ENCODE data around the gene EIF3D.
A peak's percentile ranks its signal among the peaks of the same experiment; 100 is the strongest.
"Not testable (repeated sequence)": the region's sequence is repeated elsewhere in the genome, so short reads cannot be mapped to it uniquely, and the experiment has no call there.

The EIF3D gene

DNA sequence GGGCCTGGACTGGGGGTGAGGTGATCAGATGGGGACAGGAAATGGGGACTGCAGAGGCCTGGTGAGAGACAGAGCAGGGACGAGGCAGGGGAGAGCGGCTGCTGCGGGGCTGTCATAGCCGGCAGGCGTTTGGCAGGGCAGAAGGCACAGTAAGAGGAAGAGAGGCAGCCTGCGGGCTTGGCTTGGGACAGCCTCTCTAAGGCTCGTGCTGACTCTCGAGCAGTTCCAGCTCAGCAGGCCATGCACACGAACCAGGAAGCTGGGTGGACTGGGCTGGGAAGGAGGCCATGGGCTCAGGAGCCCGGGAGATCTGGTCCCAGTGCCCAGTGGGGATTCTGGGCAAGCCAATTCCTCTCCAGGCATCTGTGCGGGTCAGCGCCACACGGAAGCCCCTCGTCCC lies 19.6 kb upstream of the EIF3D start:
- DNase-seq, result no peak

DNA sequence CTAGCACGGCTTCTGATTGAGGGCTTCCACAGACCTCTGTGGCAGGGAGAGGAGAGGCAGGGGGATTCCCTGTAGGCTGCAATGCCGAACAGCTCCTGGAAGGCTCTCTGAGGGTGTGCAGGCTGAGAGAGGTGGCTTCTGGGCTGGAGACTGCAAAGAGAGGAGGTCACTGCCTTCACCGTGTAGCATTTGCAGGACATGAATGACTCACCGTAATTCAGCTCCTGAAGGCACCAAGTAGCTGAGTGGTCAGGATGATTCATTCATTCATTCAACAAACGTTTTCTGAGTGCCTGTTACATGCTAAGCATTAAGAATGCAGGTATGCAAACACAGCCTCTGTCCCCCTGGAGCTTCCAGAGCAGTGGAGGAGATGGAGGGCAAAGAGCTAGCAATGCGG lies 18.0 kb upstream of the EIF3D start:
- DNase-seq, result no peak

DNA sequence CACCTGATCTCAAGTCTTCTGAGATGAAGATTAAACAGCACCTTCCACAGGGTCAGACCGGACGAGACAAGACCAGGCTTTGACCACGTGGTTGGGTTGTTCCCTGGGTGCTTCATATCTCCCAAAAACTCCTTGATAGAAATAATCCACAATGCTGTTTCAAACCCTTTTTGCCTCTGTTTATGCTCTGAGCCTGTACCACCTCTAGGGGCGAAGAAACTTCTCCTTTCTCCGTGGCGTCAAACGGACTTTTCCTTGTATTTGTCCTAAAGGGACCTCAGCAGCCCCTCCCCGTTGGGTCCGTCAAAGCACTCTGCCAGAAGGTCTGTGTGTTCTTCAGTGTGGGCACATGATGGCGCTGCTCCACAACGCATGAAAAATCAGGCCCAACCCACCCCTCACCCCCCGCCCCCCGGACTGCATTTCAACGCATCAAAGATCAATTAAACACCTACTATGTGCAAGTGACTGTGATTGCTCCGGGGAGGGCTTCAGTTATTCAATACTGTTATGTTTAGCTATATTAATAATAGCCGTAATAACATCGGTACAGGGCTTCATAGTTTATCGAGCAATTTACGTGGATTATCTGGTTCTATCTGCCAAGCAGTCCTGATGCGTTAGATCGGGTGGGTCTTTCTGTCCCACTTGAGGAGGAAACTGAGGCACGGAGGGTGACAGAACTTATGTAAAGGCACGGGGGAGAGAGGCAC lies 17.3 kb upstream of the EIF3D start:
- DNase-seq, result peak; percentile 16

DNA sequence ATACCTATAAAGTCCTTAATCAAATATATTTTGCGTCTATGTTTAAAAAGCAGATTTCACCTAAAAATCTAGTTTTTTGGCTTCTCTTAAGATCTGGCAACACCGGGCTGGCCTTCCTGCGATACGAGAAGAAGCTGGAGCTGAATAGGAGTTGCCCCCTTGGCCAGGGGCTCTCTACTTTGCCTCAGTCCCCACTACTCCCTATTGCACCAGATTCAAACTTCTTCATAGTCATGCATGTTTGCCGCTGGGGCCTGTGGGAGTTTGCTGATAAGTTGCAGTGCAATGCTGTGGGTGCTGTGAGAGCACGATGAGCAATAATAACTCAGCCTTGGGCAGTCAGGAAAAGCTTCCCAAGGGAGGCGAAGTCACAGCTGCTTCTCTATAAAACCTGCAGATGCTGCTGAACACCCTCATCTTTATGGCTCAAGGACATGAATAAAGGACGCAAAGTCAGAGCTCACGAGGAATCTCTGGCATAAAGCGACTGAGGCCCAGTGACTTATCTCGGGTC lies 15.2 kb upstream of the EIF3D start:
- DNase-seq, result no peak

DNA sequence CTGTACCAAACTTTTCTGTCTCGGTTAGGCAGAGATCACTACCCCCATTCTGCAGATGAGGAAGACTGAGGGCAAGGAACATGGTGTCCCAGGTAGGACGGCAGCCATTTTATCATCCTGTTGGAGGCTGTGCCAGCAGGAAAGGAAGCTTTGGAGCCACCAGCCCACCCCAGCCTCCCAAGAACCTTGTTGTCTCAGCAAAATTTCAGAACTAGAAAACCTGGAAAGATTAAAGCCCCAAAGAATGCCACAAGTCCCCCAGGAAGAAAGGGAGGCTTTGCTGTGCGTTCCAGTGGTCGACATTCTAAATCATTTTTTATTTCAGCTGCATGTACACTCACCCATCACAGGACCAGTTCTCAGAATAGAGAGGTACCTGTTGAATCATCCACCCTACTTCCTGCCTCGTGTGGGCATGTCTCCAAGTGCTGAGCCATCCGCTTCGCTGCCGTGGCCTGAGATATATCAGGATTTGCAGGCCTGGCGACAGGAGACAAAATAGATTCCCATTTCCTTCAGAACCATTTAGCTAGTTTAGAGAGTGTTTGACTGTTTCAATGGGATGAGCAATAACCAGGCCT lies 13.0 kb upstream of the EIF3D start:
- peak; percentile 47 for DNase-seq

DNA sequence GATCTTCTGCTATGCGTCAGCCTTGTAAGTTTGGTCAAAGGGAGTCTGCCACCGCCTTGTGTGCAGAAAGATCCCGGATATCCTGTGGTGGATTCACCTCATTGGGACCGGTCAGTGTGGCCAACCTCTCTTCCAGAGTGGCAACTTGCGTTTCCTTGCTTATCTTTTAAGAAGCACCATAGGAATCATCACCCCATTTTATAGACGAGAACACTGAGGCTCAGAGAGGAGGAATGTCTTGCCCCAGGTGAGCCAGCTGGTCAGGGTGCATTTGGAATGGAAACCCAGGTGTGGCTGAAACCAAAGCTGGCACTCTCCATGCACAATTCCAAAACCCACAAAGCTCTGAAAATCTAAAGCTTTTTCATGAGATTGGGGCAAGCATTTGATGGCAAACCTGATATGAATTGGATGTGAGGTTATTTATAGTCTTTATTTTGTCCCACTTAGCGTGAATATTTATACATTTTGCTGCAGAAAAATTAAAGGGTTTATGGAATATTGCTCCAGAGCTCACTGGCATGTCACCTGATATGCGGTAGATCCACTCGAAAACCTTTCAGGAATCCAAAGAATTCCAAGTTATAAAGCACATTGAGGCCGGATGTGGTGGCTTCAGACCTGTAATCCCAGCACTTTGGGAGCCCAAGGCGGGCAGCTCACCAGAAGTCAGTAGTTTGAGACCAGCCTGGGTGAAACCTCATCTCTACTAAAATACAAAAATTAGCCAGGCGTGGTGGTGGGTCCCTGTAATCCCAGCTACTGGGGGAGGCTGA lies 12.1 kb upstream of the EIF3D start:
- no peak for DNase-seq

DNA sequence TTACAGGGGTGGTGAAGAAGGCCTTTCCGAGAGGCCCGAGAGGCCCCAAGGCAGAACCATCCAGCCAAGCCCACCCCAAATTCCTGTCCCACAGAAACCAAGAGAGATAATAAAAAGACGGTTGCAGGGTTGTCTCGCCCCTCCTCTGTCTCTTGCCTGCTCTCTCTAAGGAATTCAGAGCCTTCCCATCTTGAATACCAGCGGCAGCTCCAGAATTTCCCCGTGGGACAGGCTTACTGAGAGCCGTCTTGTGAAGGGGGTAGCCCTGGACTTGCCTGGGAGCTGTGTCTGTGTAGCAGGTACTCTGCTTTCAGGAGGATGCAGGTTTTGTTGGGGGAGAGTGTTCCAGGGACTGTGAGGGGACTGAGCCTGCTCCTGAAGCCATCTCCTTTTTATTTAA lies 9.6 kb upstream of the EIF3D start:
- DNase-seq, result no peak

DNA sequence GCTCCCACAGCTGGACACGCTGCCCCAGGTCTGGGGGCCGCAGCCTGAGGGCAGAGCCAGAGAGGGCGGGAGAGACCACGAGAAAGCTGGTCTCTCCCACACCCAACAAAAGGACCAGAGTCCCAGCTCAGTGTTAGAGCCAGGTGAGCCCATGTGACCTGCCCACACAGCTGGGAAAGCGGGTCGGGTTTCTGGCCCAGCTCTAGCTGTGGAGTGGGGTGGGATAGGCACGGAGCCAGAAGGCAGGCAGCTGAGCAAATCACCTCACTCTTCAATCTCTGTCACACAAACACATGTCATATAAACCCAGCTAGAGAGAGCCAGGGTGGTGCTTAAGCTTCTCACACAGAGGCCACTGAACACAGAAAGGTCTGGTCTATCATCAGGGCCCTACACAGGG lies 7.8 kb upstream of the EIF3D start:
- DNase-seq, result no peak

DNA sequence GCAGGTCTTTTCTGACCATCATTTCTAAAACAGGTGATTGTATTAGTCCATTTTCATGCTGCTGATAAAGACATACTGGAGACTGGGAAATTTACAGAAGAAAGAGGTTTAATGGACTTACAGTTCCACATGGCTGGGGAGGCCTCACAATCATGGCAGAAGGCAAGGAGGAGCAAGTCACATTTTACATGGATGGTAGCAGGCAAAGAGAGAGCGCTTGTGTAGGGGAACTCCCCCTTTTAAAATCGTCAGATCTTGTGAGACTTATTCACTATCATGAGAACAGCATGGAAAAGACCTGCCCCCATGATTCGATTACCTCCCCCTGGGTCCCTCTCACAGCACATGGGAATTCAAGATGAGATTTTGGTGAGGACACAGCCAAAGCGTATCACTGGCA lies 4.4 kb upstream of the EIF3D start:
- DNase-seq, result not testable (repeated sequence)

DNA sequence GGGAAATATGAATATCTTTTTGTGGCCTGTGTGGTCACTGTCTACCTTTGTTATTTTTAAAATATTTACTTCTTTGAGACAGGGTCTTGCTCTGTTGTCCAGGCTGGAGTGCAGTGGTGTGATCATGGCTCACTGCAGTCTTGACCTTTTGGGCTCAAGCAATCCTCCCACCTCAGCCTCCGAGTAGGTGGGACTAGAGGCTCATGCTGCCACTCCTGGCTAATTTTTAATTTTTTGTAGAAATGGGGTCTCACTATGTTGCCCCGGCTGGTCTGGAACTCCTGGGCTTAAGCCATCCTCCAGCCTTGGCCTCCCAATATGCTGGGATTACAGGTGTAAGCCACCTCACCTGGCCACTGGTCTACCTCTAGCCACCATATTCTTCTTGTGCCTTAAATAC lies 3.5 kb upstream of the EIF3D start:
- DNase-seq, result no peak

DNA sequence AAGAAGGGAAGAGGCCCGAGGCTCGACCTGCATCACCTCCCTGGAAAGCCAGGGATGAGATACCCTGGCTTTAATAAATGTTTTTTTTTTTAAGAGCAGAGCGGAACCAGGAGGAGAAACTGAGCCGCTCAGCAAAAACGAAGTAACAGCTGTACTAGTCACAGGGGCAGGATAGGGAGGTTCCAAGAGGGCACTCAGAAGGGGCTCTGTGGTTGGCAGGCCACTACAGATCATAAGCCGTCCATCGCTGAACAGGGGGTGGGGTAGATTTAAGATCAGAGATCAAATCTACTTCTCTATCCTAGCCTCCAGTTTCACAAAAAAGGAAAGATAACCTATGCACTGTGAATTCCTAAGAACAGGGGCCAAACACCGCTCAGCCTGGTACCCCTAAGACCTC lies 625 bp downstream of the EIF3D start:
- DNase-seq, result peak; percentile 20

DNA sequence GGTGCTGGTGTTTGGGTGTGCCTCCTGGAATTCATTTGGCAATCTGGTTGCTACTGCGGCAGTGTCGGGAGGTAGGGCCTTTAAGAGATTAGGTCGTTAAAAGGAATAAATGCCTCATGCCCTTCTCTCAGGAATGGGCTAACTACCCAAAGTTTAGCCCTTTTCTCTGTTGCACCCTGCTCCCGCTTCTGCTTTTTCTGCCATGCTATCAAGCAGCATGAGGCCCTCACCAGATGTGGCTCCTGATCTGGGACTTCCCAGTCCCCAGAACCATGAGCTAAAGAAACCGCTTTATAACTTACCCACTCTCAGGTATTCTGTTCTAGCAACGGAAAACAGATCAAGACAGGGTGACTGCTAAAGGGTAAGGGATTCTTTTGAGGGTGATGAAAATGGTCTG lies 6.3 kb downstream of the EIF3D start:
- no peak for DNase-seq

DNA sequence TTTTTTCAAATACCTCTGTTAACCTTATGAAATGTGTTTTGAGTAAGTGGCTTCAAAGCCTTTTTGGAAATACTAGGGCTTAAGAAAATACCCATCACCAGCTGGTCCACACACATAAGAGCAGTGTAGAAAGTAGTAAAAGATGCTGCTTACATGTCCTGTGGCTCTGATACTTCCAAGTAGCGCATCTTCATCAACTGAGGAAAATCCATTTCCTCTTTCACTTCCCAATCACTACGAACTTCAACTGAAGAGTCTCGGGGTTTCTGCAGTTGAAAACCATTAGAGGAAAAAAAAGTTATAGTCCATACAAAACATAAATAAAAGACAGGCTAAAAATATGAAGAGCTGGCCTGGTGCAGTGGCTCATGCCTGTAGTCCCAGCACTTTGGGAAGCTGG lies 8.5 kb downstream of the EIF3D start:
- no peak for DNase-seq

DNA sequence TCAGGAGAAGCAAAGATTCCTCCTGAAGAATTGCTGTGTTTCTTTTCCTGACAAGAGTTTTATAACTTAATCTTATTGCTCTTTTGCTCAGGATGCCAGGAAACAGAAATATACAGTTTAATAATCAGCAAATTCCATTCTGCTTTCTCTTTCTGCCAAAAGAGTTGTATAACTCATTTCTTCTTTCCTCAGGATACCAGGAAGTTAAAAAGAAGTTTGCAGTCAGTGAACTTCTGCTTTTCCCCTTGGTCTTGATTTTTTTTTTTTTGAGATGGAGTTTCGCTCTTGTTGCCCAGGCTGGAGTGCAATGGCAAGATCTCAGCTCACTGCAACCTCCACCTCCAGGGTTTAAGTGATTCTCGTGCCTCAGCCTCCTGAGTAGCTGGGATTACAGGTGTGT lies 9.1 kb downstream of the EIF3D start:
- not testable (repeated sequence) for DNase-seq

DNA sequence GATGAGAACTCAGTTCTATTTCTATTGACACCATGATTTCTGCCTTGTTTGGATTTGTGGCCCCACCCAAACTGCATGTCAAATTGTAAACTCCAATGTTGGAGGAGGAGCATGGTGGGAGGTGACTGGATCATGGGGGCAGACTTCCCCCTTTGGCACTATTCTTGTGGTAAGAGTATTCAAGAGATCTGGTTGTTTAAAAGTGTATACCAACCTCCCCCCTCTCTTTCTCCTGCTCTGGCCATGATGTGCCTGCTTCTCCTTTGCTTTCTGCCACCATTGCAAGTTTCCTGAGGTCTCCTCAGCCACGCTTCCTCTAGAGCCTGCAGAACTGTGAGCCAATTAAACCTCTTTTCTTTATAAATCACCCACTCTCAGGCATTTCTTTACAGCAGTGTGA lies 14.2 kb downstream of the EIF3D start:
- no peak for DNase-seq

DNA sequence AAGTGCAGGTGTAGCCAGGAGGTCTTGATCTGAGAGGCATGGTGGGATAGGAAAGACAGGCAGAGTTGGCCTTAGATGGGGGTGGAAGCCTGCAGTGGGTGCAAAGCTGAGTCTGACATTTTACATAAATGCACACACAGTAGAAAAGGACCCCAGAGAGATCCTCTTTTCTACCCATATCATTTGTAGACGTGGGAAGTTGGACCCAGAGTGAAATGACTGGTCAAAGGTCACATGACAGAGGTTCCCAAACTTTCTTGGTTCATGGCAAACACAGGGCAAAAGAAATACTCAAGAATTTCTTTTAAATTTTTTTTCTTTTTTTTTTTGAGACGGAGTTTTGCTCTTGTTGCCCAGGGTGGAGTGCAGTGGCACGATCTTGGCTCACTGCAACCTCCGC lies 16.0 kb downstream of the EIF3D start:
- no peak for DNase-seq

DNA sequence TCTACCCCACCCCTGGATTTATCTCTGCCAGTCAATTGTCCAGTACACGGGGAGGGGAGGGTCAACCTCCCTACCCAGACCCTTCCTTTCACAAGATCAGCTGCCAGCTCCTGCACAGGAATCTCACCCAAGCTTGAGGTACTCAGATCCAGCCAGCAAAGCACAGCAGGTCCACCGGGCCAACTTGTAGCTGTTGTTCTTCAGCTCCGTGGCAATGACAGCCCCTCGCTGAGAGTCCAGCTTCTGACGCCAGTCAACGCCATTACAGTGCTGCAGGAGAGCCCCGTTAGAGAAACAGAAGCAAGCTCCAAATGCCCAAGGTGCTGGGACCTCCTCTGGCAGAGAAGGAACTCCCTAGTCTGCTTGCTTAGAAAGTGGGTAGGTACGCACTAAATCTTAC lies 16.6 kb downstream of the EIF3D start:
- DNase-seq, result no peak

DNA sequence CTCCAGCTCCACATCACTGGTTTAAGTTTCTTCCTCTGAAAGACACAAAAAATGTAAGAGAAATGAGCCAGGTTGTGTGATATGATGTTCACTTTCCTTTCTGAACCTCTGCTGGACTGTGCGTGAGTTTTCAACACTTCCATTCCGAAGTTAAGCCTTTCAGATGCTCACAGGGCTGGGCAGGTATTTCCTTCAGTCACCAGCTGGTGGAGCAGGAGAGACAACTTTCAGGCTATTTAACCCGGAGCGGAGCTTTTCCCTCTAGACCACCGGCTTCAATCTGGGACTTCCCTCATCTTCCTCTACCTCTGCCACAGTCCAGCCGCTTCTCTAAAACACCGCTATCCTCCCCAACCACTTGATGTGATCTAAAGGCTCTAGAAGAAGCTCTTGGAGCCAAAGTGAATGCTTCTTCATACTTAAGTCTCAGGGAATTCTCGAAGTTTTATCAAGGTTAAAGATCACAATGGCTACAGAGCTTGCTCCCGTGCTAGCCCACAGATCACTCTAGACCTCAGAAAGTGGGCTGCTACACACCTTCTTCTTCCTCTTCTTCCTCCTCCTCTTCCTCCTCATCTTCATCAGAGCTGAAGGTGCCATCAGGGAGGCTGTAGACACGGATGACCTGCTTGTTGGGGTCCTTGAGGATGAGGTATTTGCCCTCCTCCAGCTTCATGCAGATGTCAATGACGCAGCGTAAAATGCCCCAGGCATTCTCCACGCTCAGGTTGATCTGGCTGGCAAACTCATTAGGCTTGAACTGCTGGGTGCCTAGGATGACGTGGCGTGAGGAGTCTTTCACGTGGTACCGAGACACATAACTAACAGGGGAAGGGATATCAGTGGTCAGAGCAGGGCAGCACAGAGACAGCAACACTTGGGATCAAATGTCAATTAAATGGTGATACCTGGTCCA lies 17.7 kb downstream of the EIF3D start:
- peak; percentile 27 for DNase-seq

DNA sequence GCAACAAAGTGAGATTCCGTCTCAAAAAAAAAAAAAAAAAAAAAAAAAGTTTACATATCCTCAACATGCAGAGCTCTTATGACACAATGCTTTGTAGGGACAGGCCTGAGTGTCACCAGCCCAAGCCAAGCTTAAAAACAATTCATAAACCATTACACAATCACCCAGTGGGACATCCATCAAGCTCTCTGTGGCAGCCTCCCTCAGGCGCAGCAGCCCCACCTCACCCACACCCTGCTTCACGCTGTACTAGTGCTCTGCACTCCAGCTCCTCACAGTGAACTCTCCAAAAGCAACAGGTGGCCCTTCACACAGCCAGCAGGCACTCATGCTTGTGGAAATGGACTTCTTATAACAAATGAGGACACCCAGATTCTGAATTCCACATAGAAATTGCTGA lies 18.6 kb downstream of the EIF3D start:
- DNase-seq, result no peak

DNA sequence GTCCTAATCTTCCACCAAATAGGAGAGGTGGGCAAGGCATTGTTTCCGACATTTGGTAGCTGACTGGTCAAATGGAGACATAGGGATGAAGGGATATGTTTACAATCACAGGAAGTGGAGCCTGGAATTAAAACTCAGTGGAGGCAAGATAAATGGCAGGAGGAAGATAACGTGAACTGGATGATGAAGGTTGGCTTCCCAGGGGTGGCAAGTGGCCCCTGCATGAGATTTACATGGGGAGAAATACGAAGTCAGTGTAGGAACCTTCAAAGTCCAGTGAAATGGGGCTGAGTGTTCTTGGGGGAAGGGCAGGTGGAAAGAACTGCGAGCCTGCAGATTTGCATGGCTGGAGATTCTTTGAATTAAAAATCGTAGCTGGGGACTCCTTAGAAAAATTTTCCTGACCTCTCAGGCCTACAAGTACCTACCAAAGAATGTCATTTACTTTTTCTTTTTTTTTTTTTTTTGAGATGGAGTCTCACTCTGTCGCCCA lies 21.4 kb downstream of the EIF3D start:
- no peak for DNase-seq

DNA sequence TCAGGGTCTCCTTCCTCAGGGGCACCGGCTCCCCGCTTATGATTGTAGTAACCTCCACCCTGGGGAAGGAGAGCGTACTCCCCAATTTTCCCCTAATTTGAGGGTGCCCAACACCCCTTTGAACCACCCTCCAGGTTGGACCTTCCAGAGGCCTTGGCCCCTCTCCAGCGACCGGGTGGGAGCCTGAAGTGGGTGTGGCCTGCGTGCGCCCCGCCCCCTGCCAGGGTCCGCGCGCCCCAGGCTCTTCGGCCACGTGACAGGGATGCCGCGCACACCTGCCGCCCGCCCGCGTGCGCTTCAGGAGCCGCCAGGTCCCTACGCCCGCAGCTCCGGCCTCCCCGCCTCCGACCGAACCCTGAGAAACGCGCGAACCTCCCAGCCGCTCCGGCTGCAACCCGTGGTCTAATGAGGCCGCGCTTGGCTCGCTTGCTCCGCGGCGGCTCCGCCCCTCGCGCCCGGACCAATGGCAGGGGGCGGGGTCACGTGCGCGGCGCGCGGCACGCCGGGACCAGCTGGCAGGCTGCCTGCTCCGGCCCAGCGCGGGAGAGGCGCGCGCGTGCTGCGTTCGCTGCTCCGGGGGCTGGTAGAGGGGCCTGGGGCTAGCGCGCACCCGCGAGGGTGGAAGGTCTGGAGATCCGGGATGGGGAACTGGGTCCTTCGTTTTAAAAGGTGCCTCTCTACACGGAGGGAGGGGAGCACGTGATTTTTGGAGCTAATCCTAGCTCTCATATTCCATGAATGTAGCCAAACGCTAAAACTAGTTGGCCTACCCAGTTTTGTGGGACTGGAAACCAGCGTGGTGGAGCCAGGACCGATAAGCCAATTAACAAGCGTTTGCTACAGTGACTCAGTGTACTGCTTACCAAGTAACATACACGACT lies 22.1 kb downstream of the EIF3D start, which contains the start of gene FOXRED2:
FOXRED2 (minus strand) TSS at position 404 of the 881 bp plus-strand sequence. CDS start 618 bp downstream, outside the sequence.
- peak; percentile 89 for DNase-seq
